ENCODE results near the gene TARS2.

The TARS2 gene

GRCh38 chr1:150486966-150487762 is at the start of gene TARS2:
TARS2 (plus strand) TSS chr1:150487419; CDS start chr1:150487451, 32 bp downstream.
- DNase-seq, result peak; percentile 99

GRCh38 chr1:150441121-150441520 is 46.1 kb upstream of the TARS2 start:
- DNase-seq, result no peak

GRCh38 chr1:150444232-150444631 is 43.0 kb upstream of the TARS2 start:
- DNase-seq, result no peak

GRCh38 chr1:150456146-150456647 is 31.0 kb upstream of the TARS2 start:
- no peak for DNase-seq

- peak; percentile 89 for DNase-seq
Observed at GRCh38 chr1:150464422-150464826, 22.8 kb upstream of the TARS2 start.

DNA sequence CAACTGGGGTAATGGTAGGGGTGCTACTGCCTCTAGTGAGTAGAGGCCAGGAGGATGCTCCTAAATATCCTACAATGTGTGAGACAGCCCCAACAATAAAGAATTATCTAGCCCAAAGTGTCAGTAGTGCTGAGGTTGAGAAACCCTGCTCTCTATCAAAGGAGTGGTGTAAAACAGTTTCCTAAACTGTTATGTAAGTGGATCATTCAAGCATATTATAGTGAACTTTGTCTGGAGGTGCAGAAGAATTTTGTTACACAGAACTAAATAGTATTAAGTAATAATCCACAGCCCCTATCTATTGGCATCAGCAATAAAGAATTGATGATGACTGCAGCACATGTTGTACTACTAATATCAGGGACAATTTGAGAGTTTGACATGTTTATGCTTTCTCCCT is 20.3 kb upstream of the TARS2 start:
- no peak for DNase-seq

DNA sequence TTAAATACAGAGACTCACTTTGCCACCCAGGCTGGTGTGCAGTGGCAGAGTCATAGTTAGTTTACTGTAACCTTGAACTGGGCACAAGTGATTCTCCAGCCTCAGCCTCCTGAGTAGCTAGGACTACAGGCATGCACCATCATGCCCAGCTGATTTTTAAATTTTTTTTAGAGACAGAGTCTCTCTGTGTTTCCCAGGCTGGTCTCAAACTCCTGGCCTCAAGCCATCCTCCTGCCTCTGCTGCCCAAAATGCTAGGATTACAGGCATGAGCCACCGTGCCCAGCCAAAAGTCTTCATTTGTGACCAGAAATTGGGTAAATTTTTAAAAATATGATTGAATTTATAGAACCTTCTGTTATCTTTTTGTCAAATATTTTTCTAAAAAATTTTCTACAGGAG is 17.9 kb upstream of the TARS2 start:
- DNase-seq, result no peak

- no peak for DNase-seq
Observed at GRCh38 chr1:150472601-150473200, 14.5 kb upstream of the TARS2 start.

DNA sequence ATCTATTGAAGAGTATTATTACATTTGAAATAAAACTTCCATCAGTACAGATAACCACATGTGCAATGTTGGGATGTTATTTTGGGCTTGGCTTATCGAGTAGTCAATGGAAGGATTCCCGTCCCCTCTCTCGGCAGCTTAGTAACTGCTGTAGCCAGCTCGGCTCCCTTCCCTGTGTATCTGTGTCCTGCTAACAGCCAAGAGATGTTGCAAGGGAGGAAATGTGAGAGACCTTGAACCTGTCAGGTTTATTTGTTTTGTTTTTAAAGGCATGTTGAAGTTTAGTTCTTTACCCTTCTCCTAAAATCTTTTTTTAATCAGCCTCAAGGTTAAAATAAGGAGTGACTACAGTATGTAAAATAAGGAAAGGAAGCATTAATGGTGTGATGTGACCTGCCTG is 13.6 kb upstream of the TARS2 start:
- DNase-seq, result no peak

DNA sequence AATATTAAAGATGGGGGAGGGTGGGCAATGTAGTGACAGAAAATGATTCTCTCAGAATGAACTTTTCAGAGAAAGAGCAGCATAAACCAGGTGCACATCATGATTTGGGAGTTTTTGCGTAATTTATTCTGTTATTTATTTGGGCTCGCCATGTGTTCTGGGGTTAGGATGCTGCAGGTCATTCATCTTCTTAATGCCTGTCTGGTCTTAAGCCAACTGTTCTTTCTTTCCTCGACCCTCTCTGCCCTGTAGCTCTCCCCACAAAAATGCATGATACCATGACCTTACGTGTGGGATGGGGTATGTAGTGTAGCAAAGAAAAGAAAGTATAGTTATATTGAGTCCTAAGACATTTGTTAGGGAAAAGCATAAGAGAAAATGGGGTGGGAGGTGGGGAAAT is 12.3 kb upstream of the TARS2 start:
- no peak for DNase-seq

DNA sequence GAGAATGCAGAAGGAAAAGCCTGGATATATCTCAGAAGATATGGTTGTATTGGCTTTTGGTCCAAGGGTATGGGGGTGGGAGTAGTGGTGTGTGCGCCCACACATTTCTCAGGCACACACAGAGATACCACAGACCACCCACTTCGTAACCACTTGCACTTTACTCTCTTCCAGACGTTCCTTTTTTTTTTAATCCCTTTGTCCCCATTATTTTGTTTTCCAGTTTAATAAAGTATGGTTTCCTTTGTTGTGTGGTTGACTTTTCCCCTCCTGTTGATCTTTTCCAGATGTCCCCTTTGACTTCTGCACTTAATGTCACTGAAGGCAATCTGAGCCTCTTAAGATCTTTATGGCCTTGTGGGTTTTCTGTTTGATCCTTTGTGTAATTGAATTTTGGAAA is 10.5 kb upstream of the TARS2 start:
- DNase-seq, result no peak

DNA sequence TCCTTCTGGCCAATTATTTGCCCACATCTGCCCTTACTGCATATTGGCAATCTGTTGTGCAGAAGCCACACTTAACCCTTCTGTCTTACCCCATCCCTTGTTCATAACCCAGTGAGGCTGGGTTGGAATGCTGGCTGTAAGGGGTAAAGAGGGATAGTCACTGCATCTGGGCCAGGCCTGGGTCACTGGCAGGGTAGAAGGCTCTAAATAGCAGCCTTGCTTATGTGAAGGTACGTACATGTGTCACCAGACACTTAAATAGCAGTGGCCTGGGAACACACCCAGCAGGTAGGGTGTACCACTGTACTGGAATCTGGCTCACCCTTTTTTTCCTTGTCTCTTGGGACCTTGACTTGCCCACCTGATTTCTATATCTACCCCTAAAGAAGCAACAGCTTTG is 9.9 kb upstream of the TARS2 start:
- DNase-seq, result peak; percentile 40

- DNase-seq, result peak; percentile 58
Observed at GRCh38 chr1:150477733-150478132, 9.5 kb upstream of the TARS2 start.

GRCh38 chr1:150479370-150479769 is 7.8 kb upstream of the TARS2 start:
- DNase-seq, result no peak

DNA sequence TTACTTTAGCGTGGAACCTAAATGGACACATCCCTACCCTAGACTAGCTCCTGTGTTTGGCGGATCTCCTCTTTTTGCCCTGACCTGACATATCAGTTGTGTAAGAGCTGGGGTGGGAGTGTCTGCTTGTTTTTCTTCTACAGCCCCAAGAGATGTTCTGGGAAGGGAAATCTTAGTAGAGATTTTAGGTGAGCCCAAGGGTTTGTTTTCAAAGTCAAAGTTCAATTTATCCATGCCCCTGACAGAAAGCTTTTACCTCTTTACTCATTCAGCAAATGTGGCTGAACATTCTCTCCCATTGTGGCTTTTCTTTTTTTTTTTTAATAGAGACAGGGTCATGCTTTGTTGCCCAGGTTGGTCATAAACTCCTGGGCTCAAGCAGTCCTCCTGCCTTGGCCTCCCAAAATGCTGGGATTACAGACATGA is 7.3 kb upstream of the TARS2 start:
- no peak for DNase-seq

DNA sequence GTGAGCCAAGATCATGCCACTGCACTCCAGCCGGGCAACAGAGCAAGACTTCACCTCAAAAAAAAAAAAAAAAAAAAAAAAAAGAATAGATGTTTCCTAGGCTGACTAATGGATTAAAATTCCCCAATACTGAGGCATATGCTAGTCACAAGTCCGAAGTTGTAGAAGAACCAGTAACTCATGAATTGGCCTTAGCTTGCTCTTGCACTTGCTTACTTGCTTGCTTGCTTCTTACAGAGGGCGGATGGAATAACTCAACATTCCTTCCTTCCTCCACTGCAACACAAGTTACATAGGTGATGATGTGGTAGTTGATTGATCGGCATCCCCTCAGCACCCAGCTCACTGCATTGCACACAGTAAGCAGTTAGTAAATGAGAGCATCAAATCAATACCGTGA is 2.8 kb upstream of the TARS2 start:
- DNase-seq, result no peak

DNA sequence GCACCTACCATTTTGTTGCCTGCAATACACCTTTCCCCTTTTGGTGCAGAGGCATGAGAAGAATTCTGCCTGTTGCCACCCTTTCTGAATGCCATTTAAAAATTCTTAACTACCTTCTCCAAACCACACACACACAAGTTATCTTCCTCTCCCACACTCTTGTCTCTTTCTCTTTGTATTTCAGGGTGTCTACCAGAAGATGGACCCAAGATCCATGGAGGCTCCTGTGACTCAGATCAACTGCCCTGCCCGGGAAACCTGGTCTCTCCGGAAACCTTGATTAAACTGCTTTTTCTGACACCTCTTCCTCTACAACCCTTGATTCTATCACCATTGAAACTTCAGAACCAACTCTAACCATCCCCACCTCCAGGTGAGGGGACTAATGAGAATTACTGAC is 2.4 kb upstream of the TARS2 start:
- DNase-seq, result peak; percentile 47

DNA sequence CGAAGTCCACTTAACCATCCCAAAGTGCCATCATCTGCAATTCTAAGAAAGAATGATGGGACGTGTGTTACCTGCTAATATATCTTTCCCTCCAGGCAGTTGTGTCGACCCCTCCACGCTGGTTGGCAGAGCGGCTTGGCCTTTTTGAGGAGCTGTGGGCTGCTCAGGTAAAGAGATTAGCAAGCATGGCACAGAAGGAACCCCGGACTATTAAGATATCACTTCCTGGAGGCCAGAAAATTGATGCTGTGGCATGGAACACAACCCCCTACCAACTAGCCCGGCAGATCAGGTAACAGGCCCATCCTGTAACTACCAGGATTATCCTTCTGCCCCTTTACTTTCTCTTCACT is 520 bp downstream of the TARS2 start:
- DNase-seq, result peak; percentile 45

- DNase-seq, result no peak
Observed at GRCh38 chr1:150493175-150493574, 6.0 kb downstream of the TARS2 start.

GRCh38 chr1:150498342-150498741 is 11.1 kb downstream of the TARS2 start:
- no peak for DNase-seq

GRCh38 chr1:150505431-150505830 is 18.2 kb downstream of the TARS2 start:
- no peak for DNase-seq

- peak; percentile 89 for DNase-seq
Observed at GRCh38 chr1:150507912-150508864, 21.0 kb downstream of the TARS2 start, which contains the start of gene ECM1. ECM1 (plus strand) TSS chr1:150508109; CDS start chr1:150508210, 101 bp downstream.

DNA sequence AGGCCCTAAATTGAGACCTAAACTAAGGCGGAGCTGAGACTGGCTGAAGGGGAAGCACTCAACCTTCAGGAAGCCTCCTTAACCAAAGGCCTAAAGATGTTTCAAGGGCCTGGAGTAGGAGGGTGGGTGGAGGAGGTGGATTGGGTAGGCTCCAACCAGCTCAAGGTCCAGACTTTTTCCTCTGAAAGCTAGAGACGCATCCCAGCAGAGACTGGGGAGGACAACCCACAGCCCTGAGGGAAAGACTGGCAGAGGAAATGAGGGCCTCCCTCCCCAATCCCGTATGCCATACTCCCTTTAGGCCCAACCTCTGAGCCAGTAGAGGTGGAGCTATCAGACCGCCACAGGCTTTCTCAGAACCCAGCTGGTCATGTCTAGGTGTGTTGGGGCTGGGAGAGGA is 21.8 kb downstream of the TARS2 start:
- no peak for DNase-seq

Data from DMS53 (cell line).